HUES64 (cell line): ENCODE data around the gene NPLOC4.

Experiments used
- H3K27ac ChIP-seq: 2 replicates; pipeline ENCODE4 v1.7.0; 2013; ENCODE audit warnings: low read depth, low read length, inconsistent platforms
- H3K27me3 ChIP-seq: 2 replicates; pipeline ENCODE4 v1.6.1; 2013; ENCODE audit warnings: mild to moderate bottlenecking, low read length; ENCODE audit not compliant: insufficient read depth
- H3K36me3 ChIP-seq: 2 replicates; pipeline ENCODE4 v1.6.1; 2013; ENCODE audit warnings: mild to moderate bottlenecking, low read length; ENCODE audit not compliant: insufficient read depth
- H3K4me1 ChIP-seq: 2 replicates; pipeline ENCODE4 v1.6.1; 2013; ENCODE audit warnings: mild to moderate bottlenecking, low read length, moderate library complexity; ENCODE audit not compliant: insufficient read depth
- H3K4me3 ChIP-seq: 2 replicates; pipeline ENCODE4 v1.5.1; 2013; ENCODE audit warnings: mild to moderate bottlenecking, low read length, moderate library complexity
- H3K9ac ChIP-seq: 2 replicates; pipeline ENCODE4 v1.6.1; 2013; ENCODE audit warnings: mild to moderate bottlenecking, low read depth, low read length
- H3K9me3 ChIP-seq: 2 replicates; pipeline ENCODE4 v1.6.1; 2013; ENCODE audit warnings: low read depth, low read length; ENCODE audit not compliant: insufficient read depth
- WGBS: fragments of 150-250, 120-280 bp; methylation state at CpG from one replicate; pipeline ENCODE4 v1.1.7; 2013; ENCODE audit warnings: missing lambda C conversion rate; 5-methylcytosine and 5-hydroxymethylcytosine counted together

NPLOC4 gene

GRCh38 chr17:81574643-81574956, 62.3 kb downstream of the NPLOC4 start:
- Histone ChIP-seq H3K27me3 (no peaks in the 10 kb centered on the region), H3K9me3 (no peaks in the 10 kb centered on the region), H3K9ac (no peak overlapping the region), H3K4me1 (no peaks in the 10 kb centered on the region), H3K36me3 (peaks cover 65% of the 10 kb centered on the region), H3K4me3 (no peak overlapping the region), H3K27ac (no peak overlapping the region)
- WGBS = 94% methylated on average over 8 of the region's 8 CpGs

GRCh38 chr17:81573794-81574642, 62.9 kb downstream of the NPLOC4 start:
- 90% methylated on average over 16 of the region's 17 CpGs for WGBS
- Histone ChIP-seq H3K27me3 (no peaks in the 10 kb centered on the region), H3K9ac (no peak overlapping the region), H3K27ac (no peak overlapping the region), H3K36me3 (peaks cover 71% of the 10 kb centered on the region), H3K9me3 (no peaks in the 10 kb centered on the region), H3K4me3 (no peak overlapping the region), H3K4me1 (no peaks in the 10 kb centered on the region)

GRCh38 chr17:81572563-81573168, 64.2 kb downstream of the NPLOC4 start:
- WGBS = 95% methylated on average over 12 of the region's 12 CpGs

GRCh38 chr17:81570964-81571363, 65.9 kb downstream of the NPLOC4 start:
- H3K36me3 ChIP-seq = peaks cover 92% of the 10 kb centered on the region
- H3K9ac ChIP-seq = no peak overlapping the region; the same call in 1 of the 2 replicates
- no peaks in the 10 kb centered on the region for H3K4me1 ChIP-seq
- H3K27ac ChIP-seq = no peak overlapping the region
- no peaks in the 10 kb centered on the region for H3K9me3 ChIP-seq
- H3K4me3 ChIP-seq = no peak overlapping the region
- WGBS = 94% methylated on average over 11 of the region's 11 CpGs
- H3K27me3 ChIP-seq = no peaks in the 10 kb centered on the region

More at GRCh38 chr17:81572563-81573168, 64.2 kb downstream of the NPLOC4 start:
- H3K9ac ChIP-seq = no peak overlapping the region
- no peaks in the 10 kb centered on the region for H3K9me3 ChIP-seq
- H3K27me3 ChIP-seq = no peaks in the 10 kb centered on the region
- peaks cover 80% of the 10 kb centered on the region for H3K36me3 ChIP-seq
- no peak overlapping the region for H3K4me3 ChIP-seq
- H3K27ac ChIP-seq = no peak overlapping the region
- H3K4me1 ChIP-seq = no peaks in the 10 kb centered on the region

GRCh38 chr17:81569986-81570514, 66.9 kb downstream of the NPLOC4 start:
- Histone ChIP-seq H3K36me3 (peaks cover 94% of the 10 kb centered on the region), H3K4me3 (no peak overlapping the region), H3K9me3 (no peaks in the 10 kb centered on the region), H3K9ac (no peak overlapping the region), H3K27ac (no peak overlapping the region), H3K4me1 (no peaks in the 10 kb centered on the region), H3K27me3 (no peaks in the 10 kb centered on the region)
- WGBS = 96% methylated on average over 18 of the region's 18 CpGs

GRCh38 chr17:81568416-81568815, 68.5 kb downstream of the NPLOC4 start:
- no peaks in the 10 kb centered on the region for H3K27me3 ChIP-seq
- no peak overlapping the region for H3K9ac ChIP-seq
- H3K4me3 ChIP-seq = no peak overlapping the region
- peaks cover 96% of the 10 kb centered on the region for H3K36me3 ChIP-seq
- no peaks in the 10 kb centered on the region for H3K9me3 ChIP-seq
- H3K27ac ChIP-seq = no peak overlapping the region
- 95% methylated on average over 10 of the region's 10 CpGs for WGBS
- no peaks in the 10 kb centered on the region for H3K4me1 ChIP-seq

GRCh38 chr17:81567191-81567590, 69.7 kb downstream of the NPLOC4 start:
- Histone ChIP-seq H3K9ac (no peak overlapping the region), H3K27ac (no peak overlapping the region; the same call in 1 of the 2 replicates), H3K27me3 (no peaks in the 10 kb centered on the region), H3K9me3 (no peaks in the 10 kb centered on the region), H3K4me3 (no peak overlapping the region), H3K4me1 (no peaks in the 10 kb centered on the region), H3K36me3 (peaks cover 95% of the 10 kb centered on the region)
- WGBS = 93% methylated on average over 4 of the region's 4 CpGs

- H3K27ac ChIP-seq = peak overlapping the region; percentile 20; the same call in 1 of the 2 replicates
- H3K36me3 ChIP-seq = peaks cover 97% of the 10 kb centered on the region
- WGBS = 84% methylated on average over 8 of the region's 8 CpGs
- H3K9ac ChIP-seq = no peak overlapping the region
- H3K27me3 ChIP-seq = no peaks in the 10 kb centered on the region
- no peaks in the 10 kb centered on the region for H3K9me3 ChIP-seq
- no peak overlapping the region for H3K4me3 ChIP-seq
- no peaks in the 10 kb centered on the region for H3K4me1 ChIP-seq
Measured at GRCh38 chr17:81566461-81567126, 70.3 kb downstream of the NPLOC4 start.

- H3K27ac ChIP-seq = no peak overlapping the region
- no peak overlapping the region for H3K9ac ChIP-seq
- peaks cover 94% of the 10 kb centered on the region for H3K36me3 ChIP-seq
- H3K4me3 ChIP-seq = no peak overlapping the region
- H3K27me3 ChIP-seq = no peaks in the 10 kb centered on the region
- no peaks in the 10 kb centered on the region for H3K9me3 ChIP-seq
- H3K4me1 ChIP-seq = no peaks in the 10 kb centered on the region
- 96% methylated on average over 16 of the region's 16 CpGs for WGBS
Measured at GRCh38 chr17:81565231-81565630, 71.7 kb downstream of the NPLOC4 start.

GRCh38 chr17:81564778-81565177, 72.1 kb downstream of the NPLOC4 start:
- no peaks in the 10 kb centered on the region for H3K9me3 ChIP-seq
- H3K27ac ChIP-seq = no peak overlapping the region
- no peaks in the 10 kb centered on the region for H3K27me3 ChIP-seq
- H3K36me3 ChIP-seq = peaks cover 89% of the 10 kb centered on the region
- H3K9ac ChIP-seq = no peak overlapping the region
- 97% methylated on average over 17 of the region's 17 CpGs for WGBS
- H3K4me3 ChIP-seq = no peak overlapping the region
- no peaks in the 10 kb centered on the region for H3K4me1 ChIP-seq
